Panc1 (cell line): Measurements from ENCODE around the gene CRISPLD2.

ENCODE experiments used
- POLR2AphosphoS5 ChIP-seq: IDR thresholded peaks from 2 replicates; pipeline ENCODE4 v1.6.1; 2012; ENCODE audit warnings: mild to moderate bottlenecking, low read depth, low read length, moderate library complexity
- SIN3A ChIP-seq: IDR thresholded peaks from 2 replicates; pipeline ENCODE4 v1.6.1; 2012; ENCODE audit warnings: low read depth, mild to moderate bottlenecking, low read length, moderate library complexity, borderline replicate concordance; ENCODE audit not compliant: insufficient read depth
- TF ChIP-seq, protein P1 (sequence below): fragments of 450-650 bp; IDR thresholded peaks from 2 replicates; pipeline ENCODE4 v1.5.1; 2017; ENCODE audit warnings: mild to moderate bottlenecking
- TF ChIP-seq, protein P2 (sequence below), 2 experiments: IDR thresholded peaks; 2 replicates each; pipeline ENCODE4 v1.6.1; 2011 to 2012; ENCODE audit warnings: low read depth in 2 of 2, control low read depth in 1 of 2, low read length in 1 of 2, mild to moderate bottlenecking in 1 of 2, moderate library complexity in 1 of 2; ENCODE audit not compliant: insufficient read depth in 1 of 2

DNA sequence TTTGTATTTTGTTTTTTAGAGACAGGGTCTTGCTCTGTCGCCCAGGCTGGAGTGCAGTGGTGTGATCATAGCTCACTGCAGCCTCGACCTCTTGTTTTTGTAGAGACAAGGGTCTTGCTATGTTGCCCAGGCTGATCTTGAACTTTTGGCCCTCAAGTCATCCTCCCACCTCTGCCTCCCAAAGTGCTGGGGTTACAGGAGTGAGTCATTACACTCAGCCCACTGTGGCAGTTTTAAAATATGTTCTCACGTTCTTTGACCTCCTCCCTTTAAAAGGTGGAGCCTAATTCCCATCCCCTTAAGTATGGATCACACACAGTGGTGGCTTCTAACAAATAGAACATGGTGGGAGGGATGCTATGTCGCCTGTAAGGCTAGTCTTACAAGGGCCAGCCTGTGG lies 123.8 kb downstream of the CRISPLD2 start:
- TF ChIP-seq, protein P1, sequence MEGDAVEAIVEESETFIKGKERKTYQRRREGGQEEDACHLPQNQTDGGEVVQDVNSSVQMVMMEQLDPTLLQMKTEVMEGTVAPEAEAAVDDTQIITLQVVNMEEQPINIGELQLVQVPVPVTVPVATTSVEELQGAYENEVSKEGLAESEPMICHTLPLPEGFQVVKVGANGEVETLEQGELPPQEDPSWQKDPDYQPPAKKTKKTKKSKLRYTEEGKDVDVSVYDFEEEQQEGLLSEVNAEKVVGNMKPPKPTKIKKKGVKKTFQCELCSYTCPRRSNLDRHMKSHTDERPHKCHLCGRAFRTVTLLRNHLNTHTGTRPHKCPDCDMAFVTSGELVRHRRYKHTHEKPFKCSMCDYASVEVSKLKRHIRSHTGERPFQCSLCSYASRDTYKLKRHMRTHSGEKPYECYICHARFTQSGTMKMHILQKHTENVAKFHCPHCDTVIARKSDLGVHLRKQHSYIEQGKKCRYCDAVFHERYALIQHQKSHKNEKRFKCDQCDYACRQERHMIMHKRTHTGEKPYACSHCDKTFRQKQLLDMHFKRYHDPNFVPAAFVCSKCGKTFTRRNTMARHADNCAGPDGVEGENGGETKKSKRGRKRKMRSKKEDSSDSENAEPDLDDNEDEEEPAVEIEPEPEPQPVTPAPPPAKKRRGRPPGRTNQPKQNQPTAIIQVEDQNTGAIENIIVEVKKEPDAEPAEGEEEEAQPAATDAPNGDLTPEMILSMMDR, result no peak
- TF ChIP-seq, protein P2, sequence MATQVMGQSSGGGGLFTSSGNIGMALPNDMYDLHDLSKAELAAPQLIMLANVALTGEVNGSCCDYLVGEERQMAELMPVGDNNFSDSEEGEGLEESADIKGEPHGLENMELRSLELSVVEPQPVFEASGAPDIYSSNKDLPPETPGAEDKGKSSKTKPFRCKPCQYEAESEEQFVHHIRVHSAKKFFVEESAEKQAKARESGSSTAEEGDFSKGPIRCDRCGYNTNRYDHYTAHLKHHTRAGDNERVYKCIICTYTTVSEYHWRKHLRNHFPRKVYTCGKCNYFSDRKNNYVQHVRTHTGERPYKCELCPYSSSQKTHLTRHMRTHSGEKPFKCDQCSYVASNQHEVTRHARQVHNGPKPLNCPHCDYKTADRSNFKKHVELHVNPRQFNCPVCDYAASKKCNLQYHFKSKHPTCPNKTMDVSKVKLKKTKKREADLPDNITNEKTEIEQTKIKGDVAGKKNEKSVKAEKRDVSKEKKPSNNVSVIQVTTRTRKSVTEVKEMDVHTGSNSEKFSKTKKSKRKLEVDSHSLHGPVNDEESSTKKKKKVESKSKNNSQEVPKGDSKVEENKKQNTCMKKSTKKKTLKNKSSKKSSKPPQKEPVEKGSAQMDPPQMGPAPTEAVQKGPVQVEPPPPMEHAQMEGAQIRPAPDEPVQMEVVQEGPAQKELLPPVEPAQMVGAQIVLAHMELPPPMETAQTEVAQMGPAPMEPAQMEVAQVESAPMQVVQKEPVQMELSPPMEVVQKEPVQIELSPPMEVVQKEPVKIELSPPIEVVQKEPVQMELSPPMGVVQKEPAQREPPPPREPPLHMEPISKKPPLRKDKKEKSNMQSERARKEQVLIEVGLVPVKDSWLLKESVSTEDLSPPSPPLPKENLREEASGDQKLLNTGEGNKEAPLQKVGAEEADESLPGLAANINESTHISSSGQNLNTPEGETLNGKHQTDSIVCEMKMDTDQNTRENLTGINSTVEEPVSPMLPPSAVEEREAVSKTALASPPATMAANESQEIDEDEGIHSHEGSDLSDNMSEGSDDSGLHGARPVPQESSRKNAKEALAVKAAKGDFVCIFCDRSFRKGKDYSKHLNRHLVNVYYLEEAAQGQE (IDR thresholded peaks at IDR 0.05; ENCODE audit: insufficient read depth in 1 of 2, low read depth in 2 of 2, low read length in 1 of 2), result no peak
- TF ChIP-seq POLR2AphosphoS5 (no peak), SIN3A (no peak)
